Fibroblast of lung (primary cell): ENCODE data around the gene FAHD2A.

ENCODE experiments used
- CTCF ChIP-seq, 2 donors: IDR thresholded peaks in 1 of 2; conservative IDR thresholded peaks in 1 of 2; 1 replicate in 1 of 2; 2 replicates in 1 of 2; pipeline ENCODE4 v1.5.1; 2011 to 2012; ENCODE audit warnings: low read length in 2 of 2, control low read depth in 1 of 2, inconsistent platforms in 1 of 2, low read depth in 1 of 2, mild to moderate bottlenecking in 1 of 2
- EZH2 ChIP-seq: IDR thresholded peaks from 2 replicates; pipeline ENCODE4 v1.5.1; 2012; ENCODE audit warnings: low read length, control low read depth, mild to moderate bottlenecking; ENCODE audit errors: missing control alignments

DNA sequence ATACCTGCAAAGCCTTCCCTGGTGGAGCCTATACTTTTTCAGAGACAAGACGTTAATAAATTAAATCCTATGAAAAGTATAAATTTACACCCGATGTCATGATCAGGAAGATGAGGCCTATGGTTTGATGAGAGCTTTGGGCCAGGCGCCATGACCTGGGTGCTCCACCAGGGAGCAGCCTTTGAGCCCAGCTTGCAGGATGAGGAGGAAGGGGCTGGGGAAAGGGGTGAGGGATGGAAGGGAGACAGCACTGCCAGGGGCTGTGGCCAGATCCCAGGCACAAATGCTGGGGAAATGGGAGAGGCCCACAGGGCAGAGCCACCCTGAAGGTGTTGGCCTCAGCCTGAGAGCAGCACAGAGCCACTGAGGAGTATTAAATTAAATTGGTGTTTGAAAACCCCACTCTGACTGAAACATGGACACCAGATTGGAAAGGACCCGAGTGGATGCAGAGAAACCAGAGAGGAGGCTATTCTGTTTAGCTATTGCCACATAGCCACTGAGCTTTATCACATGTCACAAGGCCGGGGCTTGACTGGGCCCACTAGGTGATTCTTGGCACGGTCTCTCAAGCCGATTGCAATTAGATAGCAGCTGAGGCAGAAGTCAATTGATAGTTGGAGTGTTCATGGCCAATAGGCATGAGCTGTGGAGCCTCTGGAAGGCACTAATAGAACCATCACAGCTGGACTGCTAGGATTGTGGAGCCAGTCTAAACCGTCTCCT is 9.6 kb upstream of the FAHD2A start:
- TF ChIP-seq CTCF (conservative IDR thresholded peaks at IDR 0.05 in 1 of 2, IDR thresholded peaks at IDR 0.05 in 1 of 2; ENCODE audit: low read depth in 1 of 2, low read length in 2 of 2) (no peak), EZH2 (no peak)
